Activated T-cell treated with anti-CD3 and anti-CD28 coated beads for 1 hour (primary cell): Measurements from ENCODE around the gene RFC4.

Experiments
- DNase-seq: peaks from one replicate; pipeline ENCODE4 v3.0.0-alpha.2; 2020; ENCODE audit warnings: low read depth

The RFC4 gene

GRCh38 chr3:186743666-186744065, 62.6 kb downstream of the RFC4 start:
- DNase-seq: no peak

- DNase-seq: no peak
Observed at GRCh38 chr3:186742618-186743380, 63.5 kb downstream of the RFC4 start.
